HG03378 (cell line): ENCODE measurements around the gene DIP2C.
"Not testable (repeated sequence)": the region's sequence is repeated elsewhere in the genome, so short reads cannot be mapped to it uniquely, and the experiment has no call there.

ENCODE experiments used
- ATAC-seq: cut with Tn5 transposase; IDR thresholded peaks from one replicate; pipeline ENCODE4 v1.9.1; 2021; ENCODE audit warnings: mild to moderate bottlenecking, moderate library complexity; ENCODE audit not compliant: unreplicated experiment

The DIP2C gene

DNA sequence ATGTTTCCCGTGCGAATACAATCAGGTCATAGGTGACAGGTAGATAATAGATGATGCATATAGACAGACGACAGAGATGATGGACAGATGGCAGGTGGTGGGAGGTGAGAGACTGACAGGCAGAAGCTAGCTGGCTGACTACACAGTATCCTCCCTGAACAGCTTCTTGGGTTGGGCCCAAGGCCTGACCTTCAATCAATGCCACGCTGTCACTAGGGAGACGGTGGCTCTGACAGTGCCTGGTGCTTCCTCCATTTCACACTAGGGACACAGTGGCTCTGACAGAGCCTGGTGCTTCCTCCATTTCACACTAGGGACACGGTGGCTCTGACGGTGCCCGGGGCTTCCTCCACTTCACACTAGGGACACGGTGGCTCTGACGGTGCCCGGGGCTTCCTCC is 200.1 kb downstream of the DIP2C start:
- no peak for ATAC-seq

DNA sequence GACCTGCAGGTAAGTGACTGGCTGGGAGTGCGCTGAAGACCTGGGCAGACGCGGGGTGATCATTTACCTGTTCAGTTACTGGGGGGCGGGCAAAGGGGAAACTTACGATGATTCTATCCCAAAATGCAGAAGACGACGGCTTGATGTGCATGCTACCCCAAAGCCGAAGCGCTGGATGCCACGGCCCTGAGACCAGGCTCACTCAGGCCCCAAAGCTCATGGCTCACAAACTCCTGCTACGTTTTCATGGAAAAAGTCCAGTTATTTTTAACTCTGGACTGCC is 200.6 kb downstream of the DIP2C start:
- ATAC-seq: no peak

DNA sequence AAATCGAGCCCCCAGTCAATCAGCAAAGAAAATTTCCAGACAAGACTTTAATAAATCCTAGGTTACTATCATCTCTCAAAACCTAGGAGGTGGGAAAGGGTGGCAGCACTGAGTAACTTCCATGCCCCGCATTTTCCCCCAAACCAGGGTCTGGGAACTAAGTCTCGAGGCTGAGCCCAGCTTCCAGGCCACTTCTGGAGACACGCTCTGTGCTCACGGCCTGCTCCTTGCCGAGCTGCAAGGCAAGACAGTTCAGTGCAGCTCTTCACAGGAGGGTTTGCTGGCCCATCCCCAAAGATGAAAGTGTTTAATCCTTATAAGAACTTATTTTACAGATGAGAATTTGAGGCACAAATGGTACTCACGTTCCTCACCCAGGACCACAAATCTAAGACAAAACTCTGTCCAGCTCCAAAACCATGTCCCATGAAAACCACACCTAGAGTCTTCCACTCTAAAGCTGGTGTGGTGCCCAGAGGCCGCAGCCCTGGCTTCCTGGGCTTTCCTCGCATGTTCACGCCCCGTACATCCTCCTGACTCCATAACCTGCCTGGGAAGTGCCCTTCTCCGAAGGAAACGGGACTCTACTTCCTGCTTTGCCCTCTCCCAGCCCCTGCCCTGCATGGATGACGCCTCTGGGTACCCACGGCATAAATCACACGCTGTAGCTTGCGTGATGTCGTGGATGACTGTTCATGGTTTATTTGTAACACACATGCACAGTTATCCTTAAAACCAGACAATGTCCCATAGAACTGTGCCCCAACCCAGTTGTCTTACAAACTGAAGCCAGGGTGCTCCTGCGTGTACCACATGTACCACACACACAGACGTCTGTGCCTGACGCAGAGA is 201.2 kb downstream of the DIP2C start:
- ATAC-seq: no peak

- ATAC-seq: no peak
Observed at GRCh38 chr10:486666-487322, 202.7 kb downstream of the DIP2C start.

DNA sequence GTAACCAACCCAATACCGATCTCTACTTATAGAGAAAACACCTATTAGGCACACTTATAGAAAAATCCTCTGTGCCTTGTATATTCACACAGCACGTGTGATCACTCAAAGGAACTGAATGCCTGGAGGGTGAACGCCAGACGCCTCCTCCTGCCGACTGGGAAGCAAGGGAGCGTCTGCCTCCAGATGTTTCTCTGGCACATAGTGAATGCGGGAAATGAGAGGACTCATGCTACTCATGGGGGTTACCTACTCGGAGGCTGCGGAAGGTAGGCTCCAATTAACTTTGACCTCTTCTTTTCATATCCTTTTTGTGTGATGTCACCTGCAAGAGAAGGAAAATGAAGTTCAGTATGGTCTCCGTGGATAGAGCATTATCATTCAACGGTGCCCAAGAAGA is 203.3 kb downstream of the DIP2C start:
- no peak for ATAC-seq

- no peak for ATAC-seq
Observed at GRCh38 chr10:485776-486175, 203.7 kb downstream of the DIP2C start.

DNA sequence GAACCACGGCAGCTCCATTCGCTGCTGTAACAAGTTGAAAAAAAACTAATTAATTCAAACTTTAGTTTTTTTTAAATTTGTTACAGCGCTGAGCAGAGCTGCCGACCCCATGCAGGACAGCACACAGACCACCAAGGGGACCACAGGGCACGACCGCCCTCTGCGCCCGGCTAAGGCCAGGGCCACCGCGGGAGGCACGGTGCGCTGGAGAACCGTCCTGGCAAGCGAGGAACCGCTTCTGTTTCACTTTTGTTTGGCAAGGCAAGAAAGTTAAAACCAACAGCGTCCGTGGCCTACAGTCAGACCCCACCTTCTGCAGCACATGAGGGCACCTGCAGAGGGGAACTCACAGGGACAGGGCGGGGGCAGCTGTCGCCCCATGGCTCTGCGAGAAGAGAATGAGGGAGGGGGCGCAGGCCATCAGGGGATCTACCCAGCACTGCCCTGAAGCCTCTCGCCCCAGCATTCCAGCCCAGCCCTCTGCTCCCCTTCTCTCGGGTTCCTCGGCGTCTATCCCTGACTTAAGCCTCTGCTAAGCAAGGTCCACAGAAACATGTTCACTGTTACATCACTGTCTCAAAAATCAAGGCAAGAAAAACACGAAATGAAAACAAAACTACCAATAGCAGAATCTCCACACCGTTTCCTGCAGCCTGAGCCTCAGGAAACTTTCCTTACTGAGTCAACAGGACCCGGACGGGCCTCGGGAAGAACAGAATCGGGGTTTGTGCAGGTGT is 204.4 kb downstream of the DIP2C start:
- ATAC-seq: peak; percentile 56

DNA sequence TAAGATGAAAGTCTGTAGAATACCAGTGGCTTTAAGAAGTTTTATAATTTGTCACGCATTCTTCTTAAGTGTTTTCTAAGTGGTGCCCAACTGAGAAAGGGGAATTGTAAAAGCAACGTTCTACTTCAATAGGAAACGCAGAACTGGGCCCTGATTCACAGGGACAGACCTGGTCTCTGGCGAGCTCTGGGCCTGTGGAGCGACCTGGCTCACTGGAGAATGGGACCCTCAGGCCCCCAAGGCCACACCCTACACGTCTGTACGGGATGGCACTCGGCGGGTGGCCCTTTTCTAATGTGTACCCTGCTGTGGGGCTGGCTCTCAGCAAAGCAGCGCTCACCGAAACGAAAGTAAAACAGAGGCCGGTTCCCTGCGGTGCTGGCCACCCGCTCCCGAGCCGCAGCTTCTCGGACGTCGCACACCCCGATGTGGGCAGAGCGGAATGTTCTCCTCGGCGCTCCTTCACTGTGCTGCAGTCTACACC is 205.0 kb downstream of the DIP2C start:
- peak; percentile 57 for ATAC-seq

DNA sequence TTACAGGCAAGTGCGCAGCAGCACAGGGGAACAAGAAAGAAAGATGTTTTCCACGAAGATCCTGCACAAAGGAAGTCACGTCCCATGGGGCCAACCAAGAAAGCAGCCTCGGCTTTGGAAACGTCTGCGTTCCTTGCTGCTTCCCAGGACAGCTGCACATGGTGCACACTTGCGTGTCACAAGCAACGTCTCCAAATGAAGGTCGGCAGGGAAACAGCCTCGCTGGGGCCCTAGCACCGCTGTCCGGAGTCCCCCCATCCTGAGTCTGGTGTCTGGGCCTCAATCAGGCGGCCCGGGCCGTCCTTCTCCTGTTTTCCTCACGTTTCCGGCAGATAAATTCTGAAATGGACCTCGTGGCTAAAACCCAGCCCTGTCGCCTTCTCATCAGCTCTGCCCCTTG is 206.2 kb downstream of the DIP2C start:
- ATAC-seq: no peak

DNA sequence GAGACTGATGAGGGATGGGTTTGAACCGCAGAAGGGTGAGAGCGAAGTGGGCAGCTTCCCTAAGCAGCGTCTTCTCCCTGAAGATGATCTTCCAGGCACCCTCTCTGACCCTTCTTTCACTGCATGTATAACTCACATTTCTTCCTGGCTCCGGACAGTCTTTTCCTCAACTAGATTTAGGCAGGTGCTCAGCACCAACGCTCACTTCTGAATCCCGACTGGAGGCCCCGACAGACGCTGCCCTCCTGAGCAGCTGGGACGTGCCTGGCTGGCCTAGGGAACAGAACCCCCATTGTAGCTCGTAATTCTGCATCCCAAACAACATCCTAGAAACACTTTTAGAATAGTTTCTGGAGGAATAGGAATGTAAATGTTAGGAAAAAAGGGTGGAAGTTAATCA is 206.6 kb downstream of the DIP2C start:
- no peak for ATAC-seq

DNA sequence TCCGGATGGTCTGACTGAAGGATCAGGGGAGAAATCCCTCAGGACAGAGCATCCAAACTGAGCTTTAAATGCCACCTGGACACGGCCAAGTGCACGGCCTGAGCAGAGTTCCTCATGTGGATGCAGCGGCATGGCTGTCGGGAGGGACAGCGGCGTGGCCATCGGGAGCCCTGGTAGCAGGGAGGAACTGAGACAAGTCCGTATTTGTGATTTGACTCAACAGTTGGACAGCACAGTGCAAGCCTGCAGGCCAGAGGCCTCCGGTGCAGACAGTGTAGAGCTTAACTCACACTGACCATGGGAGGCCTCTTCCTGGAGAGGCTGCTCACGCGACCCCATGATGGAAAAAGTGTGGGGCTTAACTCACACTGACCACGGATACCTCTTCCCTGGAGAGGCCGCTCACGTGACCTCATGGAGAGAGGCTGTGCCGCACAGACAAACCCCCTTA is 207.4 kb downstream of the DIP2C start:
- ATAC-seq: no peak

- ATAC-seq: no peak
Observed at GRCh38 chr10:481628-482027, 207.8 kb downstream of the DIP2C start.

- ATAC-seq: no peak
Observed at GRCh38 chr10:480928-481552, 208.4 kb downstream of the DIP2C start.

GRCh38 chr10:480498-480927 is 209.0 kb downstream of the DIP2C start:
- no peak for ATAC-seq

DNA sequence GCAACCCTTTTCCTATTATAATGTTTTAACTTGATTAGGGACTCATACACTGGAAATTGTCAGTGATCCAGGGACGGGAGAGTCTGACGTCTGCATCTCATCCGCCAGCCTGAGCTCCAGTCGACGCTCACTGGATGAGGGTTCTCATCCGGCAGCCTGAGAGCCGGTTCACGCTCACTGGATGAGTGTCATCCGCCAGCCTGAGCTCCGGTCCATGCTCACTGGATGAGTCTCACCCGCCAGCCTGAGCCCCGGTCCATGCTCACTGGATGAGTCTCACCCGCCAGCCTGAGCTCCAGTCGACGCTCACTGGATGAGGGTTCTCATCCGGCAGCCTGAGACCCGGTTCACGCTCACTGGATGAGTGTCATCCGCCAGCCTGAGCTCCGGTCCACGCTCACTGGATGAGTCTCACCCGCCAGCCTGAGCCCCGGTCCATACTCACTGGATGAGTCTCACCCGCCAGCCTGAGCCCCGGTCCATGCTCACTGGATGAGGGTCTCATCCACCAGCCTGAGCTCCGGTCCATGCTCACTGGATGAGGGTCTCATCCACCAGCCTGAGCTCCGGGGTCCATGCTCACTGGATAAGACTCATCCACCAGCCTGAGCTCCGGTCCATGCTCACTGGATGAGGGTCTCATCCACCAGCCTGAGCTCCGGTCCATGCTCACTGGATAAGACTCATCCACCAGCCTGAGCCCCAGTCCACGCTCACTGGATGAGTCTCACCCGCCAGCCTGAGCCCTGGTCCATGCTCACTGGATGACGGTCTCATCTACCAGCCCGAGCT is 209.6 kb downstream of the DIP2C start:
- ATAC-seq: not testable (repeated sequence)

DNA sequence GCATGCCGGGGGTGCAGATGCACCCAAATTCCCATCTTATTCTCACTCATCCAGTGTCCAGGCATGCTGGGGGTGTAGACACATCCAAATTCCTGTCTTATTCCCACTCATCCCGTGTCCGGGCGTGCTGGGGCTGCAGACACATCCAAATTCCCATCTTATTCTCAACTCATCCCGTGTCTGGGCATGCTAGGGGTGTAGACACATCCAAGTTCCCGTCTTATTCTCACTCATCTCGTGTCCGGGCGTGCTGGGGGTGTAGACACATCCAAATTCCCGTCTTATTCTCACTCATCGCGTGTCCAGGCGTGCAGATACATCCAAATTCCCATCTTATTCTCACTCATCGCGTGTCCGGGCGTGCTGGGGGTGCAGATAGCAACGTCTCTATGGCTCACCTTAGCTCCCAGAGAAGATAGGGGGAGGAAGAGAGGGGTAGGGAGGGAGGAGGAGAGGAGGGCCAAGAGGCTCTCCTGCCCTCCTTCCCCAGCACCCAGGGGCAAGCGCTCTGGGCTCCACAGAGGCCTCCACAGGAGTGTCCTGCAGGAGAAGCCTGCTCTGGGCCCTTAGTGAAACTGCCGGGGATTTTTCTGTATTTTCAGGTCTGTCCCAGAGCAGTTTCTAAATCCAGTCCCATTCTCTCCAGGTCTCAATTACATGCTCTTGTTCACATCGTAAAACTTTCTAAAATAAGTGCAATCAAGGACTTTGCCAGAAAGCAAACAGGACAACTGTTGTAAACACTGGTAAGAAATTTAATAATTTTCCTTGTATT is 210.8 kb downstream of the DIP2C start:
- no peak for ATAC-seq

GRCh38 chr10:477620-478019 is 211.8 kb downstream of the DIP2C start:
- ATAC-seq: no peak

DNA sequence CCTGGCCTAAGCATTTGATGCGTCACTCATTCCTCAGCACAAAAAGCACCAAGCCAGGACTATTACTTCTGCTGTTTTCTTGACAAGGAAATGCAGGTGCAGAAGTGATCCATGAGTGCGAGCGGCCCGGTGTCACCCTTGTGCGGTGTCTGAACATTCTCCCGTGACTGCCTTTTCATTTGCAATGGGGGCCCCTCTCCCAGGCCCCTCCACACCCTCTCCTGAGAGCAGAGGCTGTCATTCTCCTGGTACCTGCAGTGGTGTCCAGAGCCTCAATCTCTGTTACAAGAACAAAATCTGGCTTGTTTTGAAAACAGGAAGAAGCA is 213.1 kb downstream of the DIP2C start:
- no peak for ATAC-seq

- no peak for ATAC-seq
Observed at GRCh38 chr10:475709-476454, 213.6 kb downstream of the DIP2C start.
